GM12874 (cell line): ENCODE measurements around the gene MOB2.

Experiments used
- TF ChIP-seq, protein P1 (sequence below): IDR thresholded peaks from 2 replicates; pipeline ENCODE4 v1.5.1; 2011; ENCODE audit warnings: low read depth, mild to moderate bottlenecking, control low read depth, low read length, moderate library complexity; ENCODE audit not compliant: insufficient read depth

MOB2 gene

DNA sequence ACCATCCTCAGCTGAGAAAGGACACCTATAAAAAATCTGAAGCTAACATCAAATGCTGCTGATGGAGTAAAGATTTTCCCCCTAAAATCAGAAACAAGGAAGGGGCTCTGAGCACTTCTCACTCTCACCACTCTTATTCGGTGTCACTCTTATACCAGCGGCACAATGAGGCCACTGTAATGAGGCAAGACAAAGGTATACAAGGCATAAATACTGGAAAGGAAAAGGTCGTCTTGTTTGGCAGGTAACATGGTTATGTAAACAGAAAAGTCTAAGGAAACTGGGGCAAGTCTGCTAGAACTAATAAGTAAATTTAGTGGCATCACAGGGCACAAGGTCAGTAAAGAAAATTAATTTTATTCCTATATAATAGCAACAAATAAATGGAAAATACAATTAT lies 8.1 kb upstream of the MOB2 start:
- TF ChIP-seq, protein P1, sequence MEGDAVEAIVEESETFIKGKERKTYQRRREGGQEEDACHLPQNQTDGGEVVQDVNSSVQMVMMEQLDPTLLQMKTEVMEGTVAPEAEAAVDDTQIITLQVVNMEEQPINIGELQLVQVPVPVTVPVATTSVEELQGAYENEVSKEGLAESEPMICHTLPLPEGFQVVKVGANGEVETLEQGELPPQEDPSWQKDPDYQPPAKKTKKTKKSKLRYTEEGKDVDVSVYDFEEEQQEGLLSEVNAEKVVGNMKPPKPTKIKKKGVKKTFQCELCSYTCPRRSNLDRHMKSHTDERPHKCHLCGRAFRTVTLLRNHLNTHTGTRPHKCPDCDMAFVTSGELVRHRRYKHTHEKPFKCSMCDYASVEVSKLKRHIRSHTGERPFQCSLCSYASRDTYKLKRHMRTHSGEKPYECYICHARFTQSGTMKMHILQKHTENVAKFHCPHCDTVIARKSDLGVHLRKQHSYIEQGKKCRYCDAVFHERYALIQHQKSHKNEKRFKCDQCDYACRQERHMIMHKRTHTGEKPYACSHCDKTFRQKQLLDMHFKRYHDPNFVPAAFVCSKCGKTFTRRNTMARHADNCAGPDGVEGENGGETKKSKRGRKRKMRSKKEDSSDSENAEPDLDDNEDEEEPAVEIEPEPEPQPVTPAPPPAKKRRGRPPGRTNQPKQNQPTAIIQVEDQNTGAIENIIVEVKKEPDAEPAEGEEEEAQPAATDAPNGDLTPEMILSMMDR, result no peak

DNA sequence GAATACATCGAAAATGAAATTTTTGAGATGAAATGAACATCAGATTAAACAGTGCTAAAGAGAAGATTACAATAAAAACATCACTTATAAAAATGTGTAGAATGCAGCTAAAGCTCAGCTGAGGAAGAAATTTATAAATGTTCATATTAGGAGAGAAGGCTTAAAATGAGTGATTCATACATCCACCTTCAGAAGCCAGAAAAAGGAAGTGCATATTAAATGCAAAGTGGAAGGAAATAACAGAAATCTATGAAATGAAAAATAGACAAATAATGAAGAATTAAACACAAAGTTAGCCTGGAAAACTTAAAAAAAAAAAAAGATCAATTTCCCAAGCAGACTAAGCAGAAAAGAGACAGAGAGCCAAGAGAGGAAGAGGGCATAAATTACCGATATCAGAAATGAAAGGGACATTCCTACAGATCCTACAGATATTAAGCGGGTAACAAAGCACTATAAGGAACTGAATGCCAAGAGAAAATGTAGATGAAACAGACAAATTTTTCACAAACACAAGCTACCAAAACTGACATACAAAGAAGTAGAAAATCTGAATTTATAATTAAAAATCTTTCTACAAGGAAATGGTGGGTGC lies 7.2 kb upstream of the MOB2 start:
- TF ChIP-seq, protein P1, result no peak

DNA sequence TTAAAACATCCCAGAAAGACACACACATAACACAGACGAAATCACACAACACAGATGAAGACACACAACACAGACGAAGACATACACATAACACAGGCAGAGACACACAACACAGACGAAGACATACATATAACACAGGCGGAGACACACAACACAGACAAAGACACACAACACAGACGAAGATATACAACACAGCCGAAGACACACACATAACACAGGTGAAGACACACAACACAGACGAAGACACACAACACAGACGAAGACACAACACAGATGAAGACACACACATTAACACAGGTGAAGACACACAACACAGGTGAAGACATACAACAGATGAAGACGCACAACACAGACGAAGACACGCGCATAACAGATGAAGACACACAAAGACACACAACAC lies 4.8 kb upstream of the MOB2 start:
- TF ChIP-seq, protein P1, result no peak

- TF ChIP-seq, protein P1, result no peak
Observed at GRCh38 chr11:1490651-1491050, 4.1 kb upstream of the MOB2 start.

DNA sequence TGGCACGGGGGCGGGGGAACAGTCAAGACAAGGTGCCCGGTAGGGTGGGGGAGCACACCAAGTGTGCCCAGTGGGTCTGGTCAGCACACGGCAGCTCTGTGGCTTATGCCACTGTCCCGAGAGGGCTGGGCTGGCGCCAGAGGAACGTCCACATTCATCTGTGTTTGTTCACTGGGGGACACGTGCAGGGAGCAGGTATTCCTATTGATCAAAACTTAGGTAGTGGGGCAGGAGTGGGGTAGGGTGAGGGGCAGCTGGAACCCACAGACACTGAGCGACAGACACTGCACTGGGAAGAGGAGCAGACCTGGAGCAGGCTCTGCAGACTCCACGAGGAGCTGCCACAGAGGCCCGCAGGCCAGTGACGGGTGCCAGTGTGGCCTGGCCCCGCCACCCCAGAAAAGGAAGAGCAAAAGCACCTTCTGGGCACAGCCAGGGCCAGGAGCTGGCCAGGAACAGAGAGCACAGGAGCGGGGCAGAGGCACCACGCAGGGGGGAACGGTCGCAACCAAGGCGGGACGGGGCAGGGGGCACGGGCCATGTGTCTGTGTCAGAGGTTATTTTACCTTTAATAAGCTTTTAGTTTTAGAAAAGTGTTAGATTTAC lies 2.1 kb upstream of the MOB2 start:
- TF ChIP-seq, protein P1, result no peak

GRCh38 chr11:1487851-1488574 lies 1.4 kb upstream of the MOB2 start:
- TF ChIP-seq, protein P1, result no peak

DNA sequence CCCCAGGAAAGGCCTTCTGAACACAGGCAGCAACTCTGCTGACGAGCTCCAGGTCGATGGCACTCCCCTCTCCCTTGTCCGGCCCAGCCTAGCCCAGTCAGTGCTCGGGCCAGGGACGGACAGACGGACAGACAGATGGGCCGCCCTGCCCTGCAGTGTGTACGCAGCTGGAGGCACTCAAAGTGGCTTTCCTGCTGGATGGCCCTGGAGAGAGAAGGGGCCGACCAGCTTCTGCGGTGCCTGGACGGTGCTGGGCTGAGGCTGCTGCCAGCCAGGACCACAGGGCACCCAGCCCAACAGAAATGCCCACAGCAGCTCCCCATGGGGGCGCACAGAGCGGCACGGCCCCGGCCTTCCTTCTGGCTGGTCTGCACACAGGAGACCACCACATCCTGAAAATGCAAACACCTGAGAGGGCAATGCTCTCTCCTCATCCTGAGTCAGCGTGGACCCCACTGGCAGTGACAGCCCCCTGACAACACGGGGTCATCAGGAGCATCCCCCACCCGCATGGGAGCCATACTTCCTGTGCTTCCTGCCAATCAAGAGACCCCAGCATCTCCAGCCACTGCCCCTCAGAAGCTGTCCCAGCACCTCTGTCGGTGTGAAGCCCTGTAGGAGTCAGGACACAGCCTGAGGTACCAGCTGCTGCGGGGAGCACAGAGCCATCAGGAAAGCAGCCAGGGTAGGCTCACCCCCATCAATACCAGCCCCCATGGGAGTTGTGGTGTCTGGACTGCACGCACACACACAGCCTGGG lies 692 bp upstream of the MOB2 start:
- TF ChIP-seq, protein P1, result no peak
